ENCODE measurements around the gene PHF1.
"Not testable (repeated sequence)": the region's sequence is repeated elsewhere in the genome, so short reads cannot be mapped to it uniquely, and the experiment has no call there.

PHF1 gene

DNA sequence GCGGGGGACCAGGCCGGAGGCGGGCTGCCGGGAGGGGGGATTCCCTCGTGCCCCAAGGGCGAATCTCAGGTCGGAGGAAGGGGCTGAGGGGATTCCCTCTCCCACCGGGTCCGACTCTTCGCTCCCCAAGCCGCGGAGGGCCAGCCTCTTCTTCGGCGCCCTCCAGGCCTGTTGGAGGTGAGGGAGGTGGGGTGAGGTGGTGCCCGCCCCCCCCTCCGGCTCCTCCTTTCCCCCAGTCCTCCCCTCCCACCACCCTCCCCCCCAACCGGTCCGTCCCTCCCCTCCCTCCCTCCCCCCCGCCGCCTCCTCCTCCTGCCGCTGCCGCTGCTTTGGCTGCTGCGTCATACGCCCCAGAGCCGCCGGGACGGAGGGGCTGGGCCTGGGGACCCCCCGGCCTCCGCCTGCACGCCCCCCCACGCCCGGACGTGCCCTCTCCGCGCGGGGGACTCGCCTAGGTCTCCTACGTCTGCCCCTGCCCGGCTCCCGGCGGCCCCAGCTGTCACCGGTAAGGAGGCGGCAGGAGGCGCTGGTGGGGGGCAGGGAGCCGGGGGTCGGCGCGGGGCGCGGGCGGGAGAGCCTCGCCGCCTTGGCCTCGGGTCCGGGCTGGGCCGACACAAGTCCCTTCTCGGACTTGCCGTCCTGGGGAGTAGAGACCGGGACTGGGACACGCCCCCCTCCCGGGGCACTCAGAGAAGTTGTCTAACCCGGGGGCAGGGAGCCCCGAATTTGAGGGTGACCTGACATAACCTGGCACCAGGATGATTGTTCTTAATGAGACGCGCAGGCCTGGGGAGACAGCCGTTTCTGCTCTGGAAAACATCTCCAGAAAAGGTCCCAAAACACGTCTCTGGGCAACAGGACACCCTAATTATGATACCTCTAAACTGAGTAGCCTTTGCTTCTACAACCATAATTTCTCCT lies at the start of gene PHF1:
Gene PHF1 (plus strand): TSS at position 304 of the 921 bp plus-strand sequence. CDS start 1,250 bp downstream, outside the sequence.
- H3K27ac ChIP-seq = peak within 1 kb of the TSS; percentile 97
- TF ChIP-seq, protein P1, sequence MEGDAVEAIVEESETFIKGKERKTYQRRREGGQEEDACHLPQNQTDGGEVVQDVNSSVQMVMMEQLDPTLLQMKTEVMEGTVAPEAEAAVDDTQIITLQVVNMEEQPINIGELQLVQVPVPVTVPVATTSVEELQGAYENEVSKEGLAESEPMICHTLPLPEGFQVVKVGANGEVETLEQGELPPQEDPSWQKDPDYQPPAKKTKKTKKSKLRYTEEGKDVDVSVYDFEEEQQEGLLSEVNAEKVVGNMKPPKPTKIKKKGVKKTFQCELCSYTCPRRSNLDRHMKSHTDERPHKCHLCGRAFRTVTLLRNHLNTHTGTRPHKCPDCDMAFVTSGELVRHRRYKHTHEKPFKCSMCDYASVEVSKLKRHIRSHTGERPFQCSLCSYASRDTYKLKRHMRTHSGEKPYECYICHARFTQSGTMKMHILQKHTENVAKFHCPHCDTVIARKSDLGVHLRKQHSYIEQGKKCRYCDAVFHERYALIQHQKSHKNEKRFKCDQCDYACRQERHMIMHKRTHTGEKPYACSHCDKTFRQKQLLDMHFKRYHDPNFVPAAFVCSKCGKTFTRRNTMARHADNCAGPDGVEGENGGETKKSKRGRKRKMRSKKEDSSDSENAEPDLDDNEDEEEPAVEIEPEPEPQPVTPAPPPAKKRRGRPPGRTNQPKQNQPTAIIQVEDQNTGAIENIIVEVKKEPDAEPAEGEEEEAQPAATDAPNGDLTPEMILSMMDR (IDR thresholded peaks at IDR 0.05; ENCODE audit: low read depth, low read length) = no peak; the same call in 1 of the 2 replicates
- peaks cover 72% of the 10 kb centered on the region for H3K36me3 ChIP-seq
- no peaks in the 10 kb centered on the region for H3K27me3 ChIP-seq (ENCODE audit: insufficient read depth, low read depth, severe bottlenecking)
- no peaks in the 10 kb centered on the region for H3K9me3 ChIP-seq (ENCODE audit: severe bottlenecking)
- DNase-seq = peak; percentile 88
- peak within 1 kb of the TSS; percentile 62 for H3K4me3 ChIP-seq (ENCODE audit: low read depth, low read length)

DNA sequence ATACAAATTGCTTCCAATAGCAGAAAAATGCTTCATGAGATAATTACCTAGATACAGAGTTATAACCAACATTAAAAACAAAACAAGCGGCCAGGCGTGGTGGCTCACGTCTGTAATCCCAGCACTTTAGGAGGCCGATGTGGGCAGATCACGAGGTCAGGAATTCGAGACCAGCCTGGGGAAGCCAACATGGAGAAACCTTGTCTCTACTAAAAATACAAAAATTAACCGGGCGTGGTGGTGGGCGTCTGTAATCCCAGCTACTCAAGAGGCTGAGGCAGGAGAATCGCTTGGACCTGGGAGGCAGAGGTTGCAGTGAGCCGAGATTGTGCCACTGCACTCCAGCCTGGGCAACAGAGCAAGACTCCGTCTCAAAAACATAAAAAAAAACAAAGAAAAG lies 47.3 kb upstream of the PHF1 start:
- not testable (repeated sequence) for DNase-seq; H3K4me3 ChIP-seq (ENCODE audit: low read depth, low read length); H3K36me3 ChIP-seq; H3K27me3 ChIP-seq (ENCODE audit: insufficient read depth, low read depth, severe bottlenecking); H3K27ac ChIP-seq; H3K9me3 ChIP-seq (ENCODE audit: severe bottlenecking)

- peak; percentile 42 for DNase-seq
- H3K4me3 ChIP-seq (ENCODE audit: low read depth, low read length); H3K36me3 ChIP-seq; H3K9me3 ChIP-seq (ENCODE audit: severe bottlenecking); H3K27ac ChIP-seq; H3K27me3 ChIP-seq (ENCODE audit: insufficient read depth, low read depth, severe bottlenecking): not testable (repeated sequence)
These were observed 46.2 kb upstream of the PHF1 start for GRCh38 chr6:33364475-33365205.

- not testable (repeated sequence) for H3K9me3 ChIP-seq (ENCODE audit: severe bottlenecking); H3K36me3 ChIP-seq; H3K27me3 ChIP-seq (ENCODE audit: insufficient read depth, low read depth, severe bottlenecking); H3K27ac ChIP-seq; H3K4me3 ChIP-seq (ENCODE audit: low read depth, low read length)
- TF ChIP-seq, protein P1 (IDR thresholded peaks at IDR 0.05; ENCODE audit: low read depth, low read length) = peak; percentile 62
- DNase-seq = peak; percentile 54
These were observed 45.4 kb upstream of the PHF1 start for GRCh38 chr6:33365206-33365971.

DNA sequence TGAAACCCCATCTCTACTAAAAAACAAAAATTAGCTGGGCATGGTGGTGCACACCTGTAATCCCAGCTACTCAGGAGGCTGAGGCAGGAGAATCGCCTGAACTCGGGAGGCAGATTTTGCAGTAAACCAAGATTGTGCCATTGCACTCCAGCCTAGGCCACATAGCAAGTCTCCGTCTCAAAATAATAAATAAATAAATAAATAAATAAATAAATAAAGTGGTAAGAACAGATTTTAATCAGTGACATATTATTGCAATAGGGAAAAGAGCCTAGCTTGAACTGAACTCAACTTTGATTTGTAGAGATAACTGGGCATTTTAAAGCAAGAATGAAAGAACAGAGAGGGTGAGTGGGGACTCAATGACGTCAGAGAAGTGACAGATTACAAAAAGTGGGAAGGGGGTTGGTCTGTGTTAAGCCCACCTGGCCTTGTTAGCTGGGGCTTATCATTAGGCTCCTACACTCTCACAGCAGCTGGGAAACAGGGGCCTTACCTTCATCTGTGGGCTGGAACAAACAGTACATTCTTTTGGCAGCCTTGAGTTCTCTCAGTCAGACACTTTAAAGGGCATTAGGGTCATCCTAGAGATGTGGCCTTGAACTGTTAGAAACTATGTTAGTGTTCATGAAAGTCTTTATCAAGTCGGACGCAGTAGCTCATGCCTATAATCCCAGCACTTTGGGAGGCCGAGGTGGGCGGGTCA lies 43.7 kb upstream of the PHF1 start:
- DNase-seq = no peak
- Histone ChIP-seq H3K27ac (no peak overlapping the region), H3K9me3 (ENCODE audit: severe bottlenecking) (no peaks in the 10 kb centered on the region), H3K27me3 (ENCODE audit: insufficient read depth, low read depth, severe bottlenecking) (no peaks in the 10 kb centered on the region), H3K4me3 (ENCODE audit: low read depth, low read length) (no peak overlapping the region), H3K36me3 (no peaks in the 10 kb centered on the region)
- TF ChIP-seq, protein P1 (IDR thresholded peaks at IDR 0.05; ENCODE audit: low read depth, low read length) = no peak

- not testable (repeated sequence) for H3K9me3 ChIP-seq (ENCODE audit: severe bottlenecking); H3K27ac ChIP-seq; DNase-seq; H3K36me3 ChIP-seq; H3K27me3 ChIP-seq (ENCODE audit: insufficient read depth, low read depth, severe bottlenecking); H3K4me3 ChIP-seq (ENCODE audit: low read depth, low read length)
These were observed 43.1 kb upstream of the PHF1 start for GRCh38 chr6:33367715-33368025.

DNA sequence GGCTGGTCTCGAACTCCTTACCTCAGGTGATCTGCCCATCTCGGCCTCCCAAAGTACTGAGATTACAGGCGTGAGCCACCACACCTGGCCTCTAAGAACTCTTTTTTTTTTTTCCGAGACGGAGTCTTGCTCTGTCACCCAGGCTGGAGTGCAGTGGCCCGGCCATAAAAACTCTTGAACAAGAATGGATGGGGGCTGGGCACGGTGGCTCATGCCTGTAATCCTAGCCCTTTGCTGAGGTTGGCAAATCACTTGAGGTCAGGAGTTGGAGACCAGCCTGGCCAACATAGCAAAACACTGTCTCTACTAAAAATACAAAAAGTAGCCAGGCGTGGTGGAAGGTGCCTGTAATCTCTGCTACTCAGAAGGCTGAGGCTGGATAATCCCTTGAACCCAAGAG lies 38.9 kb upstream of the PHF1 start:
- not testable (repeated sequence) for H3K4me3 ChIP-seq (ENCODE audit: low read depth, low read length); H3K27me3 ChIP-seq (ENCODE audit: insufficient read depth, low read depth, severe bottlenecking); H3K36me3 ChIP-seq; H3K9me3 ChIP-seq (ENCODE audit: severe bottlenecking)
- peak overlapping the region; percentile 49 for H3K27ac ChIP-seq
- DNase-seq = peak; percentile 35

All from WERI-Rb-1 (cell line).